ENCODE data around the gene AATK. TPM values are rescaled to one million over a fixed set of nuclear protein-coding genes. Genes with fewer than 3 reads are reported as not detected.

AATK gene
- total and polyA plus RNA-seq, 2 of the 13 experiments (the other 11 are each of a cell fraction or from before 2014, with no cell fraction given), result 2.9 to 8.4 TPM

DNA sequence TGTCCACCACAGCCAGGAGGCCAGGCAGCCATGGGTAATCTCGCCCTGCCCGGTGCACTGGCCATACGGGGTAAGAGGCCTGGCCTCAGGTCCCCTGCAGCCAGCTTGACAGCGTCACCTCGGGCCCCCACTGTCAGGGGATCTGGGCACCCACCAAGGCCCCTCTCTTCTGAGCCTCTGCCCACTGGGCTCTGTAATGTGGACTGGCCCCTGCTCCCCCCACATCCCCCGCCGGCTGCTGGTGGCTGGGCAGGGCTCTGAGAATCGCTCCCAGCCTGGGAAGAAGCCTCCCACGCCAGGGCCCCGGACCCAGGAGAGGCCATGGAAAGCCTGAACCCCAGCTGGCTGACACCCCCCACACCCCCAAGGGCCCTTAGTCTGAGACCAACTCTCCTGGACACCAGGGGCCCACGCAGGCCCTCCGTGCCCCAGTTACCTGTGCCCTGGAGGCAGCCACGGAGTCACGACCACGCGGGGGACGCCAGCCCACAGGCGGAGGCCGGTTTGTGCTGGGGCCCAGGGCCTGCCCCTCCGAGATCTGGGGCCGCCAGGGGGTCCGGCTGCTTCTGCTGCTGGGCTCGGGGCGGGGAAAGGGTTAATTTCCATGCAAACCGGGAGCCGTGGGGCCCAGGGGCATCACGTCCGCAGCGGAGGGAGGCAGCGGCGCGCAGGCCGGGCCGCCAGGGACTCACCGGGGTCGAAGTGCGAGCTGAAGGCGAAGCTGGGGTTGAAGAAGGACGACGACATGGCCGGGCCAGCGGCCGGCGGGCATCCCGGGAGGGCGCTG, 582 bp downstream of the AATK start, which contains the start of gene PVALEF (continued):
- TF ChIP-seq, protein P1, sequence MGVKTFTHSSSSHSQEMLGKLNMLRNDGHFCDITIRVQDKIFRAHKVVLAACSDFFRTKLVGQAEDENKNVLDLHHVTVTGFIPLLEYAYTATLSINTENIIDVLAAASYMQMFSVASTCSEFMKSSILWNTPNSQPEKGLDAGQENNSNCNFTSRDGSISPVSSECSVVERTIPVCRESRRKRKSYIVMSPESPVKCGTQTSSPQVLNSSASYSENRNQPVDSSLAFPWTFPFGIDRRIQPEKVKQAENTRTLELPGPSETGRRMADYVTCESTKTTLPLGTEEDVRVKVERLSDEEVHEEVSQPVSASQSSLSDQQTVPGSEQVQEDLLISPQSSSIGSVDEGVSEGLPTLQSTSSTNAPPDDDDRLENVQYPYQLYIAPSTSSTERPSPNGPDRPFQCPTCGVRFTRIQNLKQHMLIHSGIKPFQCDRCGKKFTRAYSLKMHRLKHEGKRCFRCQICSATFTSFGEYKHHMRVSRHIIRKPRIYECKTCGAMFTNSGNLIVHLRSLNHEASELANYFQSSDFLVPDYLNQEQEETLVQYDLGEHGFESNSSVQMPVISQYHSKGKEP (CRISPR knock-in tag; IDR thresholded peaks at IDR 0.05), result peak; percentile 71; the same call in 1 of the 2 replicates
- TF ChIP-seq, protein P2, sequence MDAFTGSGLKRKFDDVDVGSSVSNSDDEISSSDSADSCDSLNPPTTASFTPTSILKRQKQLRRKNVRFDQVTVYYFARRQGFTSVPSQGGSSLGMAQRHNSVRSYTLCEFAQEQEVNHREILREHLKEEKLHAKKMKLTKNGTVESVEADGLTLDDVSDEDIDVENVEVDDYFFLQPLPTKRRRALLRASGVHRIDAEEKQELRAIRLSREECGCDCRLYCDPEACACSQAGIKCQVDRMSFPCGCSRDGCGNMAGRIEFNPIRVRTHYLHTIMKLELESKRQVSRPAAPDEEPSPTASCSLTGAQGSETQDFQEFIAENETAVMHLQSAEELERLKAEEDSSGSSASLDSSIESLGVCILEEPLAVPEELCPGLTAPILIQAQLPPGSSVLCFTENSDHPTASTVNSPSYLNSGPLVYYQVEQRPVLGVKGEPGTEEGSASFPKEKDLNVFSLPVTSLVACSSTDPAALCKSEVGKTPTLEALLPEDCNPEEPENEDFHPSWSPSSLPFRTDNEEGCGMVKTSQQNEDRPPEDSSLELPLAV (CRISPR knock-in tag; conservative IDR thresholded peaks at IDR 0.05; ENCODE audit: low read depth), result no peak
- TF ChIP-seq PRMT3 (CRISPR knock-in tag; IDR thresholded peaks at IDR 0.05; ENCODE audit: borderline replicate concordance, low read depth), result peak; percentile 66; the same call in 1 of the 2 replicates
- TF ChIP-seq, protein P3, sequence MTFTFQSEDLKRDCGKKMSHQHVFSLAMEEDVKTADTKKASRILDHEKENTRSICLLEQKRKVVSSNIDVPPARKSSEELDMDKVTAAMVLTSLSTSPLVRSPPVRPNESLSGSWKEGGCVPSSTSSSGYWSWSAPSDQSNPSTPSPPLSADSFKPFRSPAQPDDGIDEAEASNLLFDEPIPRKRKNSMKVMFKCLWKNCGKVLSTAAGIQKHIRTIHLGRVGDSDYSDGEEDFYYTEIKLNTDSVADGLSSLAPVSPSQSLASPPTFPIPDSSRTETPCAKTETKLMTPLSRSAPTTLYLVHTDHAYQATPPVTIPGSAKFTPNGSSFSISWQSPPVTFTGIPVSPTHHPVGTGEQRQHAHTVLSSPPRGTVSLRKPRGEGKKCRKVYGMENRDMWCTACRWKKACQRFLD (CRISPR knock-in tag; IDR thresholded peaks at IDR 0.05; ENCODE audit: borderline replicate concordance), result peak; percentile 69
- TF ChIP-seq, protein P4, sequence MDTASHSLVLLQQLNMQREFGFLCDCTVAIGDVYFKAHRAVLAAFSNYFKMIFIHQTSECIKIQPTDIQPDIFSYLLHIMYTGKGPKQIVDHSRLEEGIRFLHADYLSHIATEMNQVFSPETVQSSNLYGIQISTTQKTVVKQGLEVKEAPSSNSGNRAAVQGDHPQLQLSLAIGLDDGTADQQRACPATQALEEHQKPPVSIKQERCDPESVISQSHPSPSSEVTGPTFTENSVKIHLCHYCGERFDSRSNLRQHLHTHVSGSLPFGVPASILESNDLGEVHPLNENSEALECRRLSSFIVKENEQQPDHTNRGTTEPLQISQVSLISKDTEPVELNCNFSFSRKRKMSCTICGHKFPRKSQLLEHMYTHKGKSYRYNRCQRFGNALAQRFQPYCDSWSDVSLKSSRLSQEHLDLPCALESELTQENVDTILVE (CRISPR knock-in tag; IDR thresholded peaks at IDR 0.05), result peak; percentile 76
- no peak; the same call in 1 of the 2 replicates for TF ChIP-seq ZNF605 (CRISPR knock-in tag; IDR thresholded peaks at IDR 0.05)
- TF ChIP-seq, protein P5, sequence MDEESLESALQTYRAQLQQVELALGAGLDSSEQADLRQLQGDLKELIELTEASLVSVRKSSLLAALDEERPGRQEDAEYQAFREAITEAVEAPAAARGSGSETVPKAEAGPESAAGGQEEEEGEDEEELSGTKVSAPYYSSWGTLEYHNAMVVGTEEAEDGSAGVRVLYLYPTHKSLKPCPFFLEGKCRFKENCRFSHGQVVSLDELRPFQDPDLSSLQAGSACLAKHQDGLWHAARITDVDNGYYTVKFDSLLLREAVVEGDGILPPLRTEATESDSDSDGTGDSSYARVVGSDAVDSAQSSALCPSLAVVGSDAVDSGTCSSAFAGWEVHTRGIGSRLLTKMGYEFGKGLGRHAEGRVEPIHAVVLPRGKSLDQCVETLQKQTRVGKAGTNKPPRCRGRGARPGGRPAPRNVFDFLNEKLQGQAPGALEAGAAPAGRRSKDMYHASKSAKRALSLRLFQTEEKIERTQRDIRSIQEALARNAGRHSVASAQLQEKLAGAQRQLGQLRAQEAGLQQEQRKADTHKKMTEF (CRISPR knock-in tag; IDR thresholded peaks at IDR 0.05), result peak; percentile 77; the same call in 1 of the 2 replicates
- TF ChIP-seq DNMT1 (CRISPR knock-in tag; IDR thresholded peaks at IDR 0.05), result no peak
- TF ChIP-seq ZNF878 (CRISPR knock-in tag; IDR thresholded peaks at IDR 0.05), result no peak
- TF ChIP-seq, protein P6, sequence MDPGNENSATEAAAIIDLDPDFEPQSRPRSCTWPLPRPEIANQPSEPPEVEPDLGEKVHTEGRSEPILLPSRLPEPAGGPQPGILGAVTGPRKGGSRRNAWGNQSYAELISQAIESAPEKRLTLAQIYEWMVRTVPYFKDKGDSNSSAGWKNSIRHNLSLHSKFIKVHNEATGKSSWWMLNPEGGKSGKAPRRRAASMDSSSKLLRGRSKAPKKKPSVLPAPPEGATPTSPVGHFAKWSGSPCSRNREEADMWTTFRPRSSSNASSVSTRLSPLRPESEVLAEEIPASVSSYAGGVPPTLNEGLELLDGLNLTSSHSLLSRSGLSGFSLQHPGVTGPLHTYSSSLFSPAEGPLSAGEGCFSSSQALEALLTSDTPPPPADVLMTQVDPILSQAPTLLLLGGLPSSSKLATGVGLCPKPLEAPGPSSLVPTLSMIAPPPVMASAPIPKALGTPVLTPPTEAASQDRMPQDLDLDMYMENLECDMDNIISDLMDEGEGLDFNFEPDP (CRISPR knock-in tag; conservative IDR thresholded peaks at IDR 0.05), result 0 out of 2 replicates have a peak, but pooled peaks have one; percentile 70
- peak; percentile 74 for TF ChIP-seq ZNF501 (CRISPR knock-in tag; IDR thresholded peaks at IDR 0.05)
- TF ChIP-seq SNRNP70 (IDR thresholded peaks at IDR 0.05; ENCODE audit: low read depth, low read length), result no peak
- TF ChIP-seq, protein P7, sequence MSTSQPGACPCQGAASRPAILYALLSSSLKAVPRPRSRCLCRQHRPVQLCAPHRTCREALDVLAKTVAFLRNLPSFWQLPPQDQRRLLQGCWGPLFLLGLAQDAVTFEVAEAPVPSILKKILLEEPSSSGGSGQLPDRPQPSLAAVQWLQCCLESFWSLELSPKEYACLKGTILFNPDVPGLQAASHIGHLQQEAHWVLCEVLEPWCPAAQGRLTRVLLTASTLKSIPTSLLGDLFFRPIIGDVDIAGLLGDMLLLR (CRISPR knock-in tag; IDR thresholded peaks at IDR 0.05), result no peak
- TF ChIP-seq XBP1 (CRISPR knock-in tag; IDR thresholded peaks at IDR 0.05), result no peak
- TF ChIP-seq, protein P8, sequence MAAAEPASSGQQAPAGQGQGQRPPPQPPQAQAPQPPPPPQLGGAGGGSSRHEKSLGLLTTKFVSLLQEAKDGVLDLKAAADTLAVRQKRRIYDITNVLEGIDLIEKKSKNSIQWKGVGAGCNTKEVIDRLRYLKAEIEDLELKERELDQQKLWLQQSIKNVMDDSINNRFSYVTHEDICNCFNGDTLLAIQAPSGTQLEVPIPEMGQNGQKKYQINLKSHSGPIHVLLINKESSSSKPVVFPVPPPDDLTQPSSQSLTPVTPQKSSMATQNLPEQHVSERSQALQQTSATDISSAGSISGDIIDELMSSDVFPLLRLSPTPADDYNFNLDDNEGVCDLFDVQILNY (CRISPR knock-in tag; conservative IDR thresholded peaks at IDR 0.05), result 0 out of 2 replicates have a peak, but pooled peaks have one; percentile 54
- TF ChIP-seq SPEN (CRISPR knock-in tag; IDR thresholded peaks at IDR 0.05; ENCODE audit: low read depth), result peak; percentile 70
- TF ChIP-seq ZNF773 (CRISPR knock-in tag; IDR thresholded peaks at IDR 0.05; ENCODE audit: borderline replicate concordance), result 0 out of 2 replicates have a peak, but pooled peaks have one; percentile 1

Measured in HepG2 (cell line).